ENCODE results near the gene RPL10.
A peak's percentile ranks its signal among the peaks of the same experiment; 100 is the strongest.

Gene RPL10

DNA sequence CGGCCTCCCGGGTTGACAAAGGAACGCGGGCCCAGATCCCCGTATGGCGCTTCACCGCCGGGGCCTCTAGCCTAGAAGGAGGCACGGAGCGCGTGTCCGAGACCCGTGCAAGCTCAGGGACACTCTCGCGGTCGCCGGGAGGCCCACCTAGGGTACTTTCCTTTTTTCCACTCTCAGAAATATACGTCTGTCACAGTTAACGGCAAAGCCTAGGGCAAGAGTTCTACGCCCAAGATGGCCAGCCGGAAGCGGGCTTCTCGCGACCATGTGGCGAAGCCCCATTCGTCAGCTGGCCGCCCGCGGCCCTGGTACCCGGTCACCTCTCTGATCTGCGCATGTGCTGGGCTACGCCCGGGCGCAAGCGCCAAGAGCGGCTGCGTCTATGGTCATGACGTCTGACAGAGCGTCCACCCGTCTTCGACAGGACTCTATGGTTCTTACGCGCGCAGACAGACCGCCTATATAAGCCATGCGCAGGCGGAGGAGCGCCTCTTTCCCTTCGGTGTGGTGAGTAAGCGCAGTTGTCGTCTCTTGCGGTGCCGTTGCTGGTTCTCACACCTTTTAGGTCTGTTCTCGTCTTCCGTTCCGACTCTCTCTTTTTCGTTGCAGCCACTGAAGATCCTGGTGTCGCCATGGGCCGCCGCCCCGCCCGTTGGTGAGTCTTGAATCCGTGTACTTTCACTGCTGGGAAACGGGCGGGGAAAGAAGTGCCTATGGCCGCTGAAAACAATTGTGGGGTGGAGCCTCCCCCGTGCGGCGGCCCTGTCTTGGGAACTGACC is at the start of gene RPL10:
RPL10 (plus strand) TSS at position 490 of the 780 bp plus-strand sequence; CDS start at position 633, 143 bp downstream.
- DNase-seq, result peak; percentile 97

DNA sequence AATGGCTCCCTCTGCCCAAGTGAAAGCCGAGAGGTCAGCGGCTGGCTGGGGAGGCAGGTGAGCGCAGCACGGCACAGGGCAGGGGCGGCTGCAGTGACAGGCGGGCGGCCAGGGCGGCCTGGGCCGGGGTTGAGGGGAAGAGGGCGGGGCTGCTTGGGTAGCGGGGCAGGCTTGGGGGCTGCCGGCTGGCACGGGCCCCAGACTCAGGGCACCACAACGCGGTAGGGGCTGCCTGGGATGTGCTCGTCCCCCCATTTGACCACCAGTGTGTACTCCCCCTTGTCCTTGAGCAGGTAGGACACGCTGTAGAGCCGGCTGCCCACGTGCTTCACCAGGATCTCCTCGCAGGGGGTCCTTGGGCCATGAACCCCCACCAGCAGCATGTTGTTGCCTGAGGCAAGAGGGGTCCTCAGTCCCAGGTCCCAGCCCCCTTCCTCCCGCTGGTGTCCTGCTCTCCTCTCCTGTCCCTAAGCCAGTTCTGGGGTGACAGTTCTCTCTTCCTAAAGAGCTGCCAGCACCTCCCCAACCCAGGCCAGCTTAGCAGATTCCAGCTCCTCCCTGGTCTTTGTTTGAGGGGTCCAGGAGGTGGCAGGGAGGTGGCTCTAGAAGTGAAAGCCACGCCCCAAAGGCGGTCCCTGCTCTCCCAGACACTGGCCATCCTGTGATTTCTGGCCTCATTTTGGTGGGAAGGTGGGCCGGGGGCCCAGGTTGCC is 49.4 kb upstream of the RPL10 start:
- DNase-seq, result no peak

DNA sequence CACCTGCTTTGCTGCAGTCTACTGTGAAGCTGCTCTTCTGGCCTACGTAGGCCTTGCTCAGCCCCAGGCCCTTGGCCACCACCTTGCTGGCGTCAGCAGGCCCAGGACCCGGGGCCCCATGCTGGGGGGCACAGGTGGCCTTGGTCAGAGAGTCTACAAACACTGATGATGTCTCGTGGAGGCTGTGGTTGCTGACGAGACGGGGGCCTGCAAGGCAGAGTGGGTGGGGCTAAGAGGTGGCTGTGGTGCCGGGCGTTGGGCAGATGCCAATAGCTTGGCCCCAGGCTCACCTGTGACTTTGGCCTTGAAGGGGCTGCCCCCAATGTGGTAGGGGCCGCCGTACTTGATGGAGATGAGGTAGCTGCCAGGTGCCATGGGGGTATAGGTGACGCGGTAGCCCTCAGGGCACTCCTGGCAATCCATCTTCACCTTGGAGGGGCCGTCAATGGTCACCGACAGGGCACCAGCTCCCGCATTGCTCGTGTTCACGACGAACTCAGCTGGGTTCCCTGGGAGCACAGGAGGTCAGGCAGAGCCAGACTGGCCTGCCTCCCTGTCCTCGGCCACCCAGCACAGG is 48.7 kb upstream of the RPL10 start:
- no peak for DNase-seq

- DNase-seq, result no peak
Measured at GRCh38 chrX:154349979-154350378, 48.2 kb upstream of the RPL10 start.

GRCh38 chrX:154350429-154351182 is 47.6 kb upstream of the RPL10 start:
- no peak for DNase-seq

- no peak for DNase-seq
Measured at GRCh38 chrX:154351183-154352011, 46.8 kb upstream of the RPL10 start.

GRCh38 chrX:154352012-154352401 is 46.2 kb upstream of the RPL10 start:
- no peak for DNase-seq

DNA sequence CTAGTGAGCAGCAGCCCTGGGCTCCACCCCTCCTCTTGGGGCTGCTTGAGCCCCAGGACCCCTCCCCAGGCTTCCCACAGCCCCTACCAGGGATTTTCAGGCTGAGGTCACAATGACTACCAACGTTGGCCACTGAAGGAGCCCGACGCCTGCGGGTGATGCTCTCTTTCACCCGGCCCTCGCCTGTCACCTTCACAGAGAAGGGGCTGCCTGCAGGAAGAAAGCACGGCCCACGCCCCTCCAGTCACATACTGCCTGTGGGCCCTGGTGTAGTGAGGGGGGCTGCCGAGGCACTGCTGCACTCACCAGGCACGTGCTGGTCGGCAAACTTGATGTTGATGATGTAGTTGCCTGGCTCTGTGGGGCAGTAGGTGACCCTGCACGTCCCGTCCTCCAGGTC is 45.7 kb upstream of the RPL10 start:
- DNase-seq, result no peak

DNA sequence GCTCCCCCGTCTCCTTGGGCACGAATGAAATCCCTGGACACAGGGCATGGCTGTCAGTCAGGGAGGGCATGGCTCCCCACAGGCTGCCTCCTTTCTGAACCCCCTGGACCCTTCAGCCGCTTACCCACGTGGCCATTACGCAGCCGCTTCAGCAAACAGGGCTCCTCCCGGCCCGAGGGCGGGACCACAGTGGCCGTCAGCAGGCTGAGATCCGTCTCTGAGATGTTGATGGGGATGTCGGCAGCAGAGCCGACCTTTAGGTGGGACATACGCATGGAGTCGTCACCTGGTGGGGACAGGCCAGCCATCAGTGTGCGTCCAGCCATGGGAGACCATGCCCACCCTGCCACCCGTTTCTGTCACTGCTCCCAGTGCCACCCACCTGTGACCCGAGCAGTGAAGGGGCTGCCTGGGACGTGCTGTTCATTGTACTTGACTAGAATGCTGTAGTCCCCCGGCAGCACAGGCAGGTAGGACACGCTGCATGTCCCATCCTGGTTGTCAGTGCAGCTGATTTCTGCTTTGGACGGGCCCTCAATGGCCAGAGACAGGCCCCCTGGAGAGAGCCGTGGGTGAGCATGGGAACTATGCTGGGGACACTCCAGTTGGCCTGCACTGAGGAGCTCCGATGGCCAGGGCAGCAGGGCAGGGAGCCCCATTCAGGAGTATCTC is 44.9 kb upstream of the RPL10 start:
- DNase-seq, result no peak

DNA sequence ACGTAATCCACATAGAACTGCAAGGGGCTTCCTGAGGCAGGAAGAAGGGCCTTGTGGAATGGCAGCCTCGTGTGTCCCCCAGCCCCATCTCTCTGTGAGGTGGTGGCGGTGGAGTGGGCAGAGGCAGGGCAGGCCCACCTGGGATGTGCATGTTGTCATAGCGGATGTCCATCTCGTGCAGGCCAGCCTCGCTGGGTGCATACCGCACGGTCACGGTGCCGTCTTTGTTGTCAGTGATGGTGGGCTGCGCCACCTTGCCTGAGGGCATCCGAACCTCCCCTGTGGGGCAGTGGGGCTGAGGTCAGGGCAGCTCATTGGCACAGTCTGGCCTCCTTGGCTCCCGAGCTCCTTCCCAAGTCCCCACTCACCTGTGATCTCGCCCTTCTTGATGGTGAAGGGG is 44.2 kb upstream of the RPL10 start:
- DNase-seq, result no peak

- DNase-seq, result no peak
Measured at GRCh38 chrX:154354516-154354915, 43.7 kb upstream of the RPL10 start.

GRCh38 chrX:154355094-154355775 is 42.9 kb upstream of the RPL10 start:
- DNase-seq, result no peak

DNA sequence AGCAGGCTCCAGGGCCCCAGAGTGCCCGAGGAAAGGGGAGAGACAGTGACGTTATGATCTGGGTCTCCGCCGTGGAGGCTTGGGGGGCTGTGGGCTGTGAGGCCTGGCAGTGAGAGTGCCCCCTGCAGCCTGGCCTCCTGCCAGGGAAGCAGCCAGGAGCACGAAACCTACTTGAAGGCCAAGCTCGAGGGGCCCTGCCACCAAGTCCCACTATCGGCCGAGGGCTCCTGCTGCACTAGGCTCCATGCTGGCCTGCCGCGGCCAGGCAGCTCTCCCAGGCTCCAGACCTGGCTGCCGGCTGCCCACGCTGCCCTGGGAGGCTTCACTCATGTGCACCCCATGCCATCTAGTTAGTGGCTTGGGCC is 42.4 kb upstream of the RPL10 start:
- no peak for DNase-seq

GRCh38 chrX:154356596-154356995 is 41.6 kb upstream of the RPL10 start:
- no peak for DNase-seq

- DNase-seq, result no peak
Measured at GRCh38 chrX:154357205-154357604, 41.0 kb upstream of the RPL10 start.

- no peak for DNase-seq
Measured at GRCh38 chrX:154358011-154358410, 40.2 kb upstream of the RPL10 start.

DNA sequence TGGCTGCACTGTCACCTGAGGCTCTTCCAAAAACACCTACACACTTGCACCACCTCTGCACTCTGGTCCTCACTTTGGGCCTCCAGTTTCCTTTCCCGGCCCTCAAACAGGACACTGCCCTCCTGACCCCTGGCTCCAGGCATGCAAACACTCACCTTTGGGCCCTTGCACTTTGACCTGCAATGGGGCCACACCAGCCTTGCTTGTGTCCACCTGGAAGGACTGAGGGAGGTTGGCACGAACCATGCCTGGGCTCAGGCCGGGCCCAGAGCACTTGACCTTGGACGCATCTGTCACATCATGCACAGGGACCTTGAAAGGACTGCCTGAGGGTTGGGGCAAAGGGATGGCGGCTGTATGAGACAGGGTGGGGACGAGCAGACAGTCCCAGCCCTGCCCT is 39.3 kb upstream of the RPL10 start:
- DNase-seq, result no peak

GRCh38 chrX:154359362-154360154 is 38.6 kb upstream of the RPL10 start:
- no peak for DNase-seq

- DNase-seq, result no peak
Measured at GRCh38 chrX:154360155-154360713, 37.9 kb upstream of the RPL10 start.
